Endothelial cell of umbilical vein (primary cell): Measurements from ENCODE around the gene FAM98C. TPM values are rescaled to one million over a fixed set of nuclear protein-coding genes. Genes with fewer than 3 reads are reported as not detected.

Experiments used
- BruUV-seq: library from RNA; stranded (reverse); fragments of 400-500 nt; replicated peaks from 2 replicates; lab custom pipeline; 2021; lab: Mats Ljungman, UMichigan
- CTCF ChIA-PET: fragments of 300-600, 350-600 bp; sonication (Branson Sonifier 250); formaldehyde crosslinking; loops from one replicate; lab custom pipeline; 2021; ENCODE audit warnings: antibody characterized with exemption, inconsistent platforms; lab: Charles Lee
- POLR2A ChIA-PET: fragments of 300-600, 350-600 bp; sonication (Branson Sonifier 250); formaldehyde crosslinking; loops from one replicate; lab custom pipeline; 2021; ENCODE audit warnings: antibody characterized with exemption, inconsistent platforms; lab: Charles Lee
- DNase-seq: peaks from one replicate; pipeline ENCODE4 v3.0.0-alpha.2; 2011; ENCODE audit warnings: low read depth, low spot score
- FAIRE-seq: peaks from 2 replicates; lab custom pipeline; 2011; peaks lifted over from hg19 to GRCh38; lab: Jason Lieb, UNC
- H2AFZ ChIP-seq: 2 replicates; pipeline ENCODE4 v1.6.0; 2012; ENCODE audit warnings: low read depth, low read length, control low read depth, inconsistent platforms
- H3K27ac ChIP-seq: 2 replicates; pipeline ENCODE4 v1.5.1; 2011; ENCODE audit warnings: low read depth, mild to moderate bottlenecking, control low read depth, low read length, moderate library complexity; ENCODE audit not compliant: insufficient read depth
- H3K27me3 ChIP-seq, 2 experiments: 2 replicates each; pipeline versions ENCODE4 v1.6.0 to v1.6.1; 2011; ENCODE audit warnings: low read length in 2 of 2, mixed read lengths in 1 of 2; ENCODE audit not compliant: control insufficient read depth in 2 of 2, insufficient read depth in 2 of 2
- H3K36me3 ChIP-seq, 2 experiments: 2 replicates in 1 of 2; 3 replicates in 1 of 2; pipeline ENCODE4 v1.5.1; 2011; ENCODE audit warnings: low read length in 2 of 2, mild to moderate bottlenecking in 1 of 2, moderate library complexity in 1 of 2; ENCODE audit not compliant: control insufficient read depth in 2 of 2, insufficient read depth in 2 of 2; ENCODE audit errors: extremely low read depth in 1 of 2
- H3K4me1 ChIP-seq: 3 replicates; pipeline ENCODE4 v1.5.1; 2011; ENCODE audit warnings: mild to moderate bottlenecking, low read length; ENCODE audit not compliant: control insufficient read depth, insufficient read depth; ENCODE audit errors: extremely low read depth
- H3K4me2 ChIP-seq: 2 replicates; pipeline ENCODE4 v1.6.1; 2011; ENCODE audit warnings: low read length, control low read depth, mixed read lengths; ENCODE audit not compliant: insufficient read depth
- H3K4me3 ChIP-seq, 3 experiments: fragments of 200-600 bp in 1 of 3; sonication (generic), shearing (Covaris generic) in 1 of 3; replicated peaks in 1 of 3; 2 replicates each; pipeline ENCODE4 v1.5.1; 2011 to 2016; ENCODE audit warnings: control low read depth in 3 of 3, low read length in 3 of 3, mild to moderate bottlenecking in 2 of 3, inconsistent platforms in 1 of 3, low read depth in 1 of 3, moderate library complexity in 1 of 3; ENCODE audit not compliant: insufficient read depth in 1 of 3
- H3K79me2 ChIP-seq: 2 replicates; pipeline ENCODE4 v1.6.0; 2012; ENCODE audit warnings: low read length, inconsistent platforms; ENCODE audit not compliant: control insufficient read depth, insufficient read depth
- H3K9ac ChIP-seq: replicated peaks from 2 replicates; pipeline ENCODE3; 2011; ENCODE audit warnings: low read length, control low read depth; ENCODE audit not compliant: insufficient read depth; ENCODE audit errors: extremely low read depth
- H3K9me1 ChIP-seq: replicated peaks from 3 replicates; pipeline ENCODE4 v1.6.0; 2011; ENCODE audit warnings: mild to moderate bottlenecking, low read length; ENCODE audit not compliant: control insufficient read depth, insufficient read depth; ENCODE audit errors: extremely low read depth
- H3K9me3 ChIP-seq: replicated peaks from 2 replicates; pipeline ENCODE4 v1.5.1; 2012; ENCODE audit warnings: low read length, inconsistent platforms; ENCODE audit not compliant: control insufficient read depth, insufficient read depth
- H4K20me1 ChIP-seq: replicated peaks from 2 replicates; pipeline ENCODE3; 2011; ENCODE audit warnings: mild to moderate bottlenecking, low read length; ENCODE audit not compliant: control insufficient read depth, insufficient read depth; ENCODE audit errors: extremely low read depth
- CTCF ChIP-seq, 2 donors: IDR thresholded peaks; 1 replicate in 1 of 2; 2 replicates in 1 of 2; pipeline ENCODE4 v1.5.1; 2011; ENCODE audit warnings: low read length in 2 of 2, mild to moderate bottlenecking in 2 of 2, moderate library complexity in 2 of 2, control low read depth in 1 of 2, inconsistent platforms in 1 of 2, low read depth in 1 of 2; ENCODE audit not compliant: insufficient read depth in 1 of 2; ENCODE audit errors: extremely low read depth in 1 of 2
- EZH2 ChIP-seq: IDR thresholded peaks from 2 replicates; pipeline ENCODE4 v1.6.1; 2012; ENCODE audit warnings: borderline replicate concordance, low read depth, mild to moderate bottlenecking, moderate library complexity, low read length, inconsistent platforms; ENCODE audit not compliant: severe bottlenecking
- FOS ChIP-seq: IDR thresholded peaks from 2 replicates; pipeline ENCODE4 v1.6.1; 2011; ENCODE audit warnings: mild to moderate bottlenecking, low read length, moderate library complexity, borderline replicate concordance; ENCODE audit not compliant: insufficient read depth
- GATA2 ChIP-seq: IDR thresholded peaks from 2 replicates; pipeline ENCODE4 v1.7.0; 2011; ENCODE audit warnings: low read depth, mild to moderate bottlenecking, moderate library complexity, mixed read lengths, low read length; ENCODE audit not compliant: insufficient read length, insufficient read depth
- JUN ChIP-seq: IDR thresholded peaks from 2 replicates; pipeline ENCODE4 v1.6.1; 2011; ENCODE audit warnings: borderline replicate concordance, low read depth; ENCODE audit not compliant: insufficient read length, insufficient read depth
- MAX ChIP-seq: IDR thresholded peaks from 2 replicates; pipeline ENCODE4 v1.6.1; 2011; ENCODE audit not compliant: insufficient read depth, insufficient read length
- MYC ChIP-seq: IDR thresholded peaks from one replicate; pipeline ENCODE4 v1.6.1; 2011; ENCODE audit warnings: mild to moderate bottlenecking, low read depth, low read length
- POLR2A ChIP-seq: IDR thresholded peaks from 2 replicates; pipeline ENCODE4 v1.6.1; 2012; ENCODE audit warnings: low read depth, mild to moderate bottlenecking, control low read depth, low read length
- POLR2AphosphoS5 ChIP-seq: IDR thresholded peaks from 2 replicates; pipeline ENCODE4 v1.6.1; 2012; ENCODE audit warnings: low read depth, mild to moderate bottlenecking, control low read depth, low read length, moderate library complexity; ENCODE audit not compliant: insufficient read depth
- dilution Hi-C: fragments of 300-500 bp; cut with MboI; formaldehyde crosslinking; loops from one replicate; pipeline ENCODE4 v1.15.0; 2019; ENCODE audit warnings: low sequenced_read_pairs; ENCODE audit not compliant: extremely low pct_ligation_motif_present
- intact Hi-C: fragments of 100-400 bp; cut with micrococcal nuclease; formaldehyde crosslinking; loops from one replicate; pipeline ENCODE4 v1.10.0; 2022
- polyA plus RNA-seq, 4 experiments: library from polyadenylated mRNA; depleted of rRNA in 3 of 4; stranded (reverse) in 3 of 4; unstranded in 1 of 4; fragments of >200 nt; gene quantifications; 2 replicates each; pipeline versions ENCODE4 v1.2.1 to v1.2.3, GENCODE V29; 2011 to 2012; ENCODE audit warnings: missing spikeins in 1 of 4
- total RNA-seq: library from RNA; stranded (reverse); gene quantifications from 2 replicates; pipeline ENCODE4 v1.2.3, GENCODE V29; 2021

FAM98C gene
- total and polyA plus RNA-seq, 2 donors (not counting 3 experiments of a cell fraction or from before 2014, with no cell fraction given) = 12.6 to 13.0 TPM

GRCh38 chr19:38388349-38389100 lies 14.4 kb upstream of the FAM98C start, which contains the start of gene SPRED3:
TSS of gene SPRED3 (plus strand) at chr19:38388697. CDS start at chr19:38390303, 1,606 bp downstream.
- Histone ChIP-seq H3K4me1 (peaks cover 16% of the 10 kb centered on the region), H3K4me3 (peak within 1 kb of the TSS; percentile 78 to 96 (median 91)), H3K9ac (peak within 1 kb of the TSS; percentile 91), H3K9me3 (no peaks in the 10 kb centered on the region), H3K4me2 (peak within 1 kb of the TSS; percentile 87), H4K20me1 (no peaks in the 10 kb centered on the region), H3K27ac (peak within 1 kb of the TSS; percentile 84), H3K27me3 (no peaks in the 10 kb centered on the region), H2AFZ (peak within 1 kb of the TSS; percentile 79), H3K9me1 (no peaks in the 10 kb centered on the region), H3K36me3 (peaks cover 0 to under 1% of the 10 kb centered on the region in 2 experiments), H3K79me2 (peaks cover 18% of the 10 kb centered on the region)
- TSS peak; percentile 42 for BruUV-seq
- TF ChIP-seq MAX (no peak), EZH2 (no peak), POLR2AphosphoS5 (no peak), FOS (no peak), GATA2 (no peak), JUN (no peak), CTCF (IDR thresholded peaks at IDR 0.05; ENCODE audit: extremely low read depth in 1 of 2, insufficient read depth in 1 of 2, low read depth in 1 of 2, low read length in 2 of 2) (no peak), POLR2A (no peak), MYC (no peak)
- dilution Hi-C loops (no loop called here), intact Hi-C loops (loop anchor here (1.0 to 5.0 kb wide), 5 partner anchors 14 to 156 kb away; partner anchors contain the start of genes FAM98C and PSMD8)
- FAIRE-seq (no peak), DNase-seq (no peak)
- POLR2A ChIA-PET = interaction anchor here (1.9 to 3.6 kb wide), 3 partner anchors 13 to 14 kb away, joined by 8 to 39 read pairs (median 11); partner anchors contain the start of genes FAM98C and PSMD8
- CTCF ChIA-PET = interaction anchor here (0.8 to 4.7 kb wide), 10 partner anchors 14 to 486 kb away, joined by 3 to 65 read pairs (median 5); partner anchors contain the start of genes FAM98C and PSMD8
